Endothelial cell of umbilical vein (primary cell): ENCODE data around the gene ITPR1. TPM values are rescaled to one million over a fixed set of nuclear protein-coding genes. Genes with fewer than 3 reads are reported as not detected.

Experiments
- BruUV-seq: library from RNA; stranded (reverse); fragments of 400-500 nt; replicated peaks from 2 replicates; lab custom pipeline; 2021; lab: Mats Ljungman, UMichigan
- CTCF ChIA-PET: fragments of 300-600, 350-600 bp; sonication (Branson Sonifier 250); formaldehyde crosslinking; loops from one replicate; lab custom pipeline; 2021; ENCODE audit warnings: antibody characterized with exemption, inconsistent platforms; lab: Charles Lee
- POLR2A ChIA-PET: fragments of 300-600, 350-600 bp; sonication (Branson Sonifier 250); formaldehyde crosslinking; loops from one replicate; lab custom pipeline; 2021; ENCODE audit warnings: antibody characterized with exemption, inconsistent platforms; lab: Charles Lee
- DNase-seq: peaks from one replicate; pipeline ENCODE4 v3.0.0-alpha.2; 2011; ENCODE audit warnings: low read depth, low spot score
- FAIRE-seq: peaks from 2 replicates; lab custom pipeline; 2011; peaks lifted over from hg19 to GRCh38; lab: Jason Lieb, UNC
- H2AFZ ChIP-seq: 2 replicates; pipeline ENCODE4 v1.6.0; 2012; ENCODE audit warnings: low read depth, low read length, control low read depth, inconsistent platforms
- H3K27ac ChIP-seq: 2 replicates; pipeline ENCODE4 v1.5.1; 2011; ENCODE audit warnings: low read depth, mild to moderate bottlenecking, control low read depth, low read length, moderate library complexity; ENCODE audit not compliant: insufficient read depth
- H3K27me3 ChIP-seq, 2 experiments: 2 replicates each; pipeline versions ENCODE4 v1.6.0 to v1.6.1; 2011; ENCODE audit warnings: low read length in 2 of 2, mixed read lengths in 1 of 2; ENCODE audit not compliant: control insufficient read depth in 2 of 2, insufficient read depth in 2 of 2
- H3K36me3 ChIP-seq, 2 experiments: 2 replicates in 1 of 2; 3 replicates in 1 of 2; pipeline ENCODE4 v1.5.1; 2011; ENCODE audit warnings: low read length in 2 of 2, mild to moderate bottlenecking in 1 of 2, moderate library complexity in 1 of 2; ENCODE audit not compliant: control insufficient read depth in 2 of 2, insufficient read depth in 2 of 2; ENCODE audit errors: extremely low read depth in 1 of 2
- H3K4me1 ChIP-seq: 3 replicates; pipeline ENCODE4 v1.5.1; 2011; ENCODE audit warnings: mild to moderate bottlenecking, low read length; ENCODE audit not compliant: control insufficient read depth, insufficient read depth; ENCODE audit errors: extremely low read depth
- H3K4me2 ChIP-seq: 2 replicates; pipeline ENCODE4 v1.6.1; 2011; ENCODE audit warnings: low read length, control low read depth, mixed read lengths; ENCODE audit not compliant: insufficient read depth
- H3K4me3 ChIP-seq, 3 experiments: fragments of 200-600 bp in 1 of 3; sonication (generic), shearing (Covaris generic) in 1 of 3; replicated peaks in 1 of 3; 2 replicates each; pipeline ENCODE4 v1.5.1; 2011 to 2016; ENCODE audit warnings: control low read depth in 3 of 3, low read length in 3 of 3, mild to moderate bottlenecking in 2 of 3, inconsistent platforms in 1 of 3, low read depth in 1 of 3, moderate library complexity in 1 of 3; ENCODE audit not compliant: insufficient read depth in 1 of 3
- H3K79me2 ChIP-seq: 2 replicates; pipeline ENCODE4 v1.6.0; 2012; ENCODE audit warnings: low read length, inconsistent platforms; ENCODE audit not compliant: control insufficient read depth, insufficient read depth
- H3K9ac ChIP-seq: replicated peaks from 2 replicates; pipeline ENCODE3; 2011; ENCODE audit warnings: low read length, control low read depth; ENCODE audit not compliant: insufficient read depth; ENCODE audit errors: extremely low read depth
- H3K9me1 ChIP-seq: replicated peaks from 3 replicates; pipeline ENCODE4 v1.6.0; 2011; ENCODE audit warnings: mild to moderate bottlenecking, low read length; ENCODE audit not compliant: control insufficient read depth, insufficient read depth; ENCODE audit errors: extremely low read depth
- H3K9me3 ChIP-seq: replicated peaks from 2 replicates; pipeline ENCODE4 v1.5.1; 2012; ENCODE audit warnings: low read length, inconsistent platforms; ENCODE audit not compliant: control insufficient read depth, insufficient read depth
- H4K20me1 ChIP-seq: replicated peaks from 2 replicates; pipeline ENCODE3; 2011; ENCODE audit warnings: mild to moderate bottlenecking, low read length; ENCODE audit not compliant: control insufficient read depth, insufficient read depth; ENCODE audit errors: extremely low read depth
- CTCF ChIP-seq, 2 donors: IDR thresholded peaks; 1 replicate in 1 of 2; 2 replicates in 1 of 2; pipeline ENCODE4 v1.5.1; 2011; ENCODE audit warnings: low read length in 2 of 2, mild to moderate bottlenecking in 2 of 2, moderate library complexity in 2 of 2, control low read depth in 1 of 2, inconsistent platforms in 1 of 2, low read depth in 1 of 2; ENCODE audit not compliant: insufficient read depth in 1 of 2; ENCODE audit errors: extremely low read depth in 1 of 2
- EZH2 ChIP-seq: IDR thresholded peaks from 2 replicates; pipeline ENCODE4 v1.6.1; 2012; ENCODE audit warnings: borderline replicate concordance, low read depth, mild to moderate bottlenecking, moderate library complexity, low read length, inconsistent platforms; ENCODE audit not compliant: severe bottlenecking
- FOS ChIP-seq: IDR thresholded peaks from 2 replicates; pipeline ENCODE4 v1.6.1; 2011; ENCODE audit warnings: mild to moderate bottlenecking, low read length, moderate library complexity, borderline replicate concordance; ENCODE audit not compliant: insufficient read depth
- GATA2 ChIP-seq: IDR thresholded peaks from 2 replicates; pipeline ENCODE4 v1.7.0; 2011; ENCODE audit warnings: low read depth, mild to moderate bottlenecking, moderate library complexity, mixed read lengths, low read length; ENCODE audit not compliant: insufficient read length, insufficient read depth
- JUN ChIP-seq: IDR thresholded peaks from 2 replicates; pipeline ENCODE4 v1.6.1; 2011; ENCODE audit warnings: borderline replicate concordance, low read depth; ENCODE audit not compliant: insufficient read length, insufficient read depth
- MAX ChIP-seq: IDR thresholded peaks from 2 replicates; pipeline ENCODE4 v1.6.1; 2011; ENCODE audit not compliant: insufficient read depth, insufficient read length
- MYC ChIP-seq: IDR thresholded peaks from one replicate; pipeline ENCODE4 v1.6.1; 2011; ENCODE audit warnings: mild to moderate bottlenecking, low read depth, low read length
- POLR2A ChIP-seq: IDR thresholded peaks from 2 replicates; pipeline ENCODE4 v1.6.1; 2012; ENCODE audit warnings: low read depth, mild to moderate bottlenecking, control low read depth, low read length
- POLR2AphosphoS5 ChIP-seq: IDR thresholded peaks from 2 replicates; pipeline ENCODE4 v1.6.1; 2012; ENCODE audit warnings: low read depth, mild to moderate bottlenecking, control low read depth, low read length, moderate library complexity; ENCODE audit not compliant: insufficient read depth
- dilution Hi-C: fragments of 300-500 bp; cut with MboI; formaldehyde crosslinking; loops from one replicate; pipeline ENCODE4 v1.15.0; 2019; ENCODE audit warnings: low sequenced_read_pairs; ENCODE audit not compliant: extremely low pct_ligation_motif_present
- intact Hi-C: fragments of 100-400 bp; cut with micrococcal nuclease; formaldehyde crosslinking; loops from one replicate; pipeline ENCODE4 v1.10.0; 2022
- polyA plus RNA-seq, 4 experiments: library from polyadenylated mRNA; depleted of rRNA in 3 of 4; stranded (reverse) in 3 of 4; unstranded in 1 of 4; fragments of >200 nt; gene quantifications; 2 replicates each; pipeline versions ENCODE4 v1.2.1 to v1.2.3, GENCODE V29; 2011 to 2012; ENCODE audit warnings: missing spikeins in 1 of 4
- total RNA-seq: library from RNA; stranded (reverse); gene quantifications from 2 replicates; pipeline ENCODE4 v1.2.3, GENCODE V29; 2021

The ITPR1 gene
- total and polyA plus RNA-seq, 2 donors (not counting 3 experiments of a cell fraction or from before 2014, with no cell fraction given) = 5.1 to 16.1 TPM

GRCh38 chr3:4565809-4566501 is 72.8 kb downstream of the ITPR1 start:
- POLR2A ChIA-PET = no interaction called here
- dilution Hi-C loops = no loop called here
- no peaks in the 10 kb centered on the region for H3K9me3 ChIP-seq

GRCh38 chr3:4568841-4569240 is 75.7 kb downstream of the ITPR1 start:
- no peak for TF ChIP-seq EZH2
- TF ChIP-seq FOS = no peak
- TF ChIP-seq JUN = no peak
- no peak for TF ChIP-seq CTCF (IDR thresholded peaks at IDR 0.05; ENCODE audit: extremely low read depth in 1 of 2, insufficient read depth in 1 of 2, low read depth in 1 of 2, low read length in 2 of 2)
- TF ChIP-seq MYC = no peak
- TF ChIP-seq POLR2AphosphoS5 = no peak
- TF ChIP-seq POLR2A = no peak
- TF ChIP-seq GATA2 = no peak
- TF ChIP-seq MAX = no peak

More at GRCh38 chr3:4565809-4566501, 72.8 kb downstream of the ITPR1 start:
- Histone ChIP-seq H3K9ac (no peak overlapping the region), H4K20me1 (no peaks in the 10 kb centered on the region), H3K27ac (no peak overlapping the region), H3K4me1 (no peaks in the 10 kb centered on the region), H3K4me2 (no peak overlapping the region), H3K79me2 (no peaks in the 10 kb centered on the region), H3K27me3 (no peaks in the 10 kb centered on the region), H3K4me3 (no peak overlapping the region), H3K36me3 (no peaks in the 10 kb centered on the region), H2AFZ (no peak overlapping the region), H3K9me1 (no peaks in the 10 kb centered on the region)
- CTCF ChIA-PET = interaction anchor here (0.7 to 1.3 kb wide), 3 partner anchors 42 to 215 kb away, joined by 3 to 4 read pairs (median 3); no protein-coding TSS in a partner anchor
- TF ChIP-seq FOS = no peak
- no peak for TF ChIP-seq MYC
- no peak for TF ChIP-seq POLR2A
- no peak for TF ChIP-seq JUN
- no peak for TF ChIP-seq GATA2
- TF ChIP-seq MAX = no peak
- no peak for TF ChIP-seq POLR2AphosphoS5
- FAIRE-seq = no peak
- no TSS peak for BruUV-seq
- intact Hi-C loops = no loop called here
- no peak for DNase-seq

More at GRCh38 chr3:4568841-4569240, 75.7 kb downstream of the ITPR1 start:
- intact Hi-C loops (no loop called here), dilution Hi-C loops (no loop called here)
- no peak overlapping the region for H3K4me3 ChIP-seq
- H2AFZ ChIP-seq = no peak overlapping the region
- H3K27me3 ChIP-seq = no peaks in the 10 kb centered on the region
- no peaks in the 10 kb centered on the region for H3K9me1 ChIP-seq
- FAIRE-seq = no peak
- H4K20me1 ChIP-seq = no peaks in the 10 kb centered on the region
- H3K9me3 ChIP-seq = no peaks in the 10 kb centered on the region
- no TSS peak for BruUV-seq
- H3K4me1 ChIP-seq = no peaks in the 10 kb centered on the region
- ChIA-PET POLR2A (no interaction called here), CTCF (interaction anchor here (1.1 to 1.8 kb wide), 2 partner anchors 218 kb away, joined by 7 to 8 read pairs; no protein-coding TSS in a partner anchor)
- no peaks in the 10 kb centered on the region for H3K79me2 ChIP-seq
- no peak overlapping the region for H3K27ac ChIP-seq
- H3K4me2 ChIP-seq = no peak overlapping the region
- no peaks in the 10 kb centered on the region for H3K36me3 ChIP-seq
- no peak overlapping the region for H3K9ac ChIP-seq
- no peak for DNase-seq
